HepG2 (cell line): ENCODE measurements around the gene IRGQ. TPM values are rescaled to one million over a fixed set of nuclear protein-coding genes. Genes with fewer than 3 reads are reported as not detected.

Experiments used
- ATAC-seq: fragments of 200-7000 bp; cut with Tn5 transposase; 3 replicates; pipeline ENCODE4 v1.9.1; 2020; ENCODE audit warnings: mild to moderate bottlenecking, moderate library complexity
- BruUV-seq: library from RNA; stranded (reverse); fragments of 400-500 nt; replicated peaks from 2 replicates; lab custom pipeline; 2021; lab: Mats Ljungman, UMichigan
- CTCF ChIA-PET: fragments of 300-600 bp; formaldehyde crosslinking; extraction: SDS; loops from one replicate; lab custom pipeline; 2021; ENCODE audit warnings: low total read pairs, inconsistent platforms, low intra/inter-chr PET ratio; lab: Yijun Ruan, JAX
- POLR2A ChIA-PET: fragments of 350-600 bp; sonication (Branson Sonifier 250); formaldehyde crosslinking; loops from one replicate; lab custom pipeline; 2020; ENCODE audit warnings: antibody characterized with exemption, inconsistent platforms; lab: Yijun Ruan, JAX
- DNase-seq: peaks from one replicate; pipeline ENCODE4 v3.0.0-alpha.2; 2015; ENCODE audit warnings: low spot score
- FAIRE-seq: peaks from 3 replicates; lab custom pipeline; 2011; peaks lifted over from hg19 to GRCh38; lab: Jason Lieb, UNC
- H2AFZ ChIP-seq: one replicate; pipeline ENCODE4 v1.6.1; 2011; ENCODE audit warnings: low read length, inconsistent platforms
- H3K27ac ChIP-seq: fragments of 300-600 bp; 3 replicates; pipeline ENCODE4 v1.8.0; 2011; ENCODE audit warnings: mixed run types, mild to moderate bottlenecking, mixed read lengths, low read length, inconsistent platforms; ENCODE audit not compliant: insufficient read depth; ENCODE audit errors: extremely low read length
- H3K27me3 ChIP-seq, 2 experiments: fragments of 200-600 bp in 1 of 2; 2 replicates in 1 of 2; 3 replicates in 1 of 2; pipeline versions ENCODE4 v1.6.0 to v1.8.0; 2011; ENCODE audit warnings: low read length in 2 of 2, mild to moderate bottlenecking in 2 of 2, moderate library complexity in 2 of 2, inconsistent platforms in 1 of 2; ENCODE audit not compliant: insufficient read depth in 2 of 2, control insufficient read depth in 1 of 2
- H3K36me3 ChIP-seq, 2 experiments: fragments of 200-600 bp in 1 of 2; replicated peaks in 1 of 2; 2 replicates in 1 of 2; 3 replicates in 1 of 2; pipeline versions ENCODE4 v1.5.1 to v1.8.0; 2011; ENCODE audit warnings: low read length in 2 of 2, inconsistent platforms in 1 of 2; ENCODE audit not compliant: insufficient read depth in 2 of 2, control insufficient read depth in 1 of 2
- H3K4me1 ChIP-seq: 2 replicates; pipeline ENCODE4 v1.5.1; 2012; ENCODE audit warnings: low read length, inconsistent platforms; ENCODE audit not compliant: insufficient read depth
- H3K4me2 ChIP-seq: 2 replicates; pipeline ENCODE4 v1.6.0; 2011; ENCODE audit warnings: low read depth, low read length, inconsistent platforms
- H3K4me3 ChIP-seq, 3 experiments: fragments of 200-600 bp in 1 of 3; sonication (generic), shearing (Covaris generic) in 1 of 3; replicated peaks in 1 of 3; 2 replicates each; pipeline ENCODE4 v1.5.1; 2011 to 2016; ENCODE audit warnings: low read length in 3 of 3, inconsistent platforms in 2 of 3, low read depth in 2 of 3, mild to moderate bottlenecking in 2 of 3, control low read depth in 1 of 3, mixed read lengths in 1 of 3; ENCODE audit not compliant: insufficient read depth in 1 of 3
- H3K79me2 ChIP-seq: one replicate; pipeline ENCODE4 v1.6.1; 2011; ENCODE audit warnings: low read length, inconsistent platforms; ENCODE audit not compliant: insufficient read depth
- H3K9ac ChIP-seq: 2 replicates; pipeline ENCODE4 v1.6.0; 2011; ENCODE audit warnings: mild to moderate bottlenecking, low read depth, low read length, inconsistent platforms; ENCODE audit not compliant: insufficient read depth
- H3K9me3 ChIP-seq: 2 replicates; pipeline ENCODE4 v1.5.1; 2012; ENCODE audit warnings: mild to moderate bottlenecking, low read length
- H4K20me1 ChIP-seq: 2 replicates; pipeline ENCODE4 v1.6.0; 2011; ENCODE audit warnings: inconsistent platforms, mild to moderate bottlenecking, low read length, moderate library complexity; ENCODE audit not compliant: insufficient read depth
- NCOA1 ChIP-seq: sonication (generic); formaldehyde crosslinking; IDR thresholded peaks from 2 replicates; pipeline ENCODE4 v1.9.0; 2021; ENCODE audit warnings: missing genetic modification reagents
- ONECUT2 ChIP-seq: sonication (generic); formaldehyde crosslinking; IDR thresholded peaks from 2 replicates; pipeline ENCODE4 v1.4.0; 2020; ENCODE audit warnings: missing genetic modification reagents
- PTBP1 ChIP-seq: fragments of 200-400 bp; formaldehyde crosslinking; IDR thresholded peaks from 2 replicates; pipeline ENCODE4 v1.6.1; 2018; ENCODE audit warnings: low read length, low read depth; ENCODE audit not compliant: poor library complexity, severe bottlenecking
- TP53 ChIP-seq: sonication (generic); formaldehyde crosslinking; conservative IDR thresholded peaks from 2 replicates; pipeline ENCODE4 v1.4.0; 2020; ENCODE audit warnings: missing genetic modification reagents
- ZNF619 ChIP-seq: sonication (generic); formaldehyde crosslinking; IDR thresholded peaks from 2 replicates; pipeline ENCODE4 v1.4.0; 2020; ENCODE audit warnings: mild to moderate bottlenecking, missing genetic modification reagents
- ZNF878 ChIP-seq: sonication (generic); formaldehyde crosslinking; IDR thresholded peaks from 2 replicates; pipeline ENCODE4 v1.8.1; 2023; ENCODE audit warnings: mild to moderate bottlenecking, missing genetic modification reagents, moderate library complexity
- WGBS: methylation state at CpG from one replicate; pipeline ENCODE4 v1.1.6; 2017; ENCODE audit warnings: low lambda C conversion rate; 5-methylcytosine and 5-hydroxymethylcytosine counted together
- in situ Hi-C: cut with HindIII; loops from 2 replicates; pipeline ENCODE4 v1.10.0; 2017; ENCODE audit warnings: low pct_unique_long_range_greater_than_20kb; ENCODE audit not compliant: extremely low pct_ligation_motif_present
- intact Hi-C: fragments of 100-400 bp; cut with micrococcal nuclease; formaldehyde crosslinking; loops from one replicate; pipeline ENCODE4 v1.10.0; 2022; ENCODE audit not compliant: unreplicated experiment
- polyA plus RNA-seq, 8 experiments: library from polyadenylated mRNA; depleted of rRNA in 3 of 8; stranded (reverse) in 7 of 8; unstranded in 1 of 8; fragments of >200 nt; fragmentation: Illumina TruSeq in 4 of 8; extraction: Trizol in 4 of 8; gene quantifications; 2 replicates each; pipeline versions ENCODE4 v1.2.1 to v1.2.3, GENCODE V29; 2011 to 2016; ENCODE audit warnings: low read depth in 4 of 8, missing spikeins in 1 of 8, mixed read lengths in 1 of 8; ENCODE audit not compliant: insufficient read depth in 1 of 8
- total RNA-seq, 5 experiments: library from RNA; depleted of rRNA; stranded (reverse); fragments of >200 nt; fragmentation: Illumina TruSeq; extraction: Trizol; gene quantifications; 2 replicates each; pipeline ENCODE4 v1.2.3, GENCODE V29; 2016; ENCODE audit warnings: low read depth in 1 of 5
- TF ChIP-seq, protein P1 (sequence below): sonication (generic); formaldehyde crosslinking; IDR thresholded peaks from 2 replicates; pipeline ENCODE4 v1.4.0; 2020; ENCODE audit warnings: missing genetic modification reagents, borderline replicate concordance
- TF ChIP-seq, protein P2 (sequence below): sonication (generic); formaldehyde crosslinking; IDR thresholded peaks from one replicate; pipeline ENCODE4 v1.5.1; 2020; ENCODE audit warnings: mild to moderate bottlenecking, missing genetic modification reagents; ENCODE audit errors: not compliant biosample characterization
- TF ChIP-seq, protein P3 (sequence below): sonication (generic); formaldehyde crosslinking; IDR thresholded peaks from 2 replicates; pipeline ENCODE4 v1.5.1; 2020; ENCODE audit warnings: mild to moderate bottlenecking, moderate library complexity, missing genetic modification reagents
- TF ChIP-seq, protein P4 (sequence below): sonication (generic); formaldehyde crosslinking; IDR thresholded peaks from 2 replicates; pipeline ENCODE4 v1.4.0; 2020; ENCODE audit warnings: mild to moderate bottlenecking, low read depth, missing genetic modification reagents

IRGQ gene
- total and polyA plus RNA-seq, 2 of the 13 experiments (the other 11 are each of a cell fraction or from before 2014, with no cell fraction given), result 11.6 to 12.4 TPM

DNA sequence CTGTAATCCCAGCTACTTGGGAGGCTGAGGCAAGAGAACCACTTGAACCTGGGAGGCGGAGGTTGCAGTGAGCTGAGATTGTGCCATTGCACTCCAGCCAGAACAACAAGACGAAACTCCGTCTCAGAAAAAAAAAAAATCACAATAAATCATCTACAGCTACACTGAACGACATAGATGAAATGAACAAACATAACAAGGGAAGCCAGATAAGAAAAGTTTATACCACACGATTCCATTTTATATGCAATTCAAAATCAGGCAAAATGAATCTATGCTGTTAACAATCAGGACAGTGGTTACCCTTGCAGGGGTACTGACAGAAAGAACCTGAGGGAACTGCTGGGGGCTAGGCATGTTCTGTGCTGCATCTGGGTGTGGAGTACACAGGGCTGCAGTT lies 26.3 kb downstream of the IRGQ start:
- Histone ChIP-seq H3K4me1 (peaks cover 9% of the 10 kb centered on the region; the same call in 1 of the 2 replicates), H3K27me3 (no peaks in the 10 kb centered on the region; a peak in 1 of 5 replicates), H3K9me3 (no peaks in the 10 kb centered on the region), H4K20me1 (no peaks in the 10 kb centered on the region), H3K79me2 (peaks cover 3% of the 10 kb centered on the region), H3K4me2 (no peak overlapping the region), H3K4me3 (no peak overlapping the region), H2AFZ (no peak overlapping the region), H3K9ac (no peak overlapping the region), H3K27ac (no peak overlapping the region), H3K36me3 (peaks cover 1 to 4% of the 10 kb centered on the region in 2 experiments; a peak in 2 of 5 replicates)
- no TSS peak for BruUV-seq
- DNase-seq (no peak), ATAC-seq (no peak), FAIRE-seq (no peak)
- 97% methylated on average over 5 of the region's 5 CpGs for WGBS
- TF ChIP-seq ONECUT2 (no peak), PTBP1 (no peak), ZNF878 (CRISPR knock-in tag) (no peak), ZNF619 (CRISPR knock-in tag) (no peak), TP53 (CRISPR knock-in tag) (no peak), NCOA1 (no peak)
- TF ChIP-seq, protein P1, sequence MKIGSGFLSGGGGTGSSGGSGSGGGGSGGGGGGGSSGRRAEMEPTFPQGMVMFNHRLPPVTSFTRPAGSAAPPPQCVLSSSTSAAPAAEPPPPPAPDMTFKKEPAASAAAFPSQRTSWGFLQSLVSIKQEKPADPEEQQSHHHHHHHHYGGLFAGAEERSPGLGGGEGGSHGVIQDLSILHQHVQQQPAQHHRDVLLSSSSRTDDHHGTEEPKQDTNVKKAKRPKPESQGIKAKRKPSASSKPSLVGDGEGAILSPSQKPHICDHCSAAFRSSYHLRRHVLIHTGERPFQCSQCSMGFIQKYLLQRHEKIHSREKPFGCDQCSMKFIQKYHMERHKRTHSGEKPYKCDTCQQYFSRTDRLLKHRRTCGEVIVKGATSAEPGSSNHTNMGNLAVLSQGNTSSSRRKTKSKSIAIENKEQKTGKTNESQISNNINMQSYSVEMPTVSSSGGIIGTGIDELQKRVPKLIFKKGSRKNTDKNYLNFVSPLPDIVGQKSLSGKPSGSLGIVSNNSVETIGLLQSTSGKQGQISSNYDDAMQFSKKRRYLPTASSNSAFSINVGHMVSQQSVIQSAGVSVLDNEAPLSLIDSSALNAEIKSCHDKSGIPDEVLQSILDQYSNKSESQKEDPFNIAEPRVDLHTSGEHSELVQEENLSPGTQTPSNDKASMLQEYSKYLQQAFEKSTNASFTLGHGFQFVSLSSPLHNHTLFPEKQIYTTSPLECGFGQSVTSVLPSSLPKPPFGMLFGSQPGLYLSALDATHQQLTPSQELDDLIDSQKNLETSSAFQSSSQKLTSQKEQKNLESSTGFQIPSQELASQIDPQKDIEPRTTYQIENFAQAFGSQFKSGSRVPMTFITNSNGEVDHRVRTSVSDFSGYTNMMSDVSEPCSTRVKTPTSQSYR (CRISPR knock-in tag), result no peak
- TF ChIP-seq, protein P2, sequence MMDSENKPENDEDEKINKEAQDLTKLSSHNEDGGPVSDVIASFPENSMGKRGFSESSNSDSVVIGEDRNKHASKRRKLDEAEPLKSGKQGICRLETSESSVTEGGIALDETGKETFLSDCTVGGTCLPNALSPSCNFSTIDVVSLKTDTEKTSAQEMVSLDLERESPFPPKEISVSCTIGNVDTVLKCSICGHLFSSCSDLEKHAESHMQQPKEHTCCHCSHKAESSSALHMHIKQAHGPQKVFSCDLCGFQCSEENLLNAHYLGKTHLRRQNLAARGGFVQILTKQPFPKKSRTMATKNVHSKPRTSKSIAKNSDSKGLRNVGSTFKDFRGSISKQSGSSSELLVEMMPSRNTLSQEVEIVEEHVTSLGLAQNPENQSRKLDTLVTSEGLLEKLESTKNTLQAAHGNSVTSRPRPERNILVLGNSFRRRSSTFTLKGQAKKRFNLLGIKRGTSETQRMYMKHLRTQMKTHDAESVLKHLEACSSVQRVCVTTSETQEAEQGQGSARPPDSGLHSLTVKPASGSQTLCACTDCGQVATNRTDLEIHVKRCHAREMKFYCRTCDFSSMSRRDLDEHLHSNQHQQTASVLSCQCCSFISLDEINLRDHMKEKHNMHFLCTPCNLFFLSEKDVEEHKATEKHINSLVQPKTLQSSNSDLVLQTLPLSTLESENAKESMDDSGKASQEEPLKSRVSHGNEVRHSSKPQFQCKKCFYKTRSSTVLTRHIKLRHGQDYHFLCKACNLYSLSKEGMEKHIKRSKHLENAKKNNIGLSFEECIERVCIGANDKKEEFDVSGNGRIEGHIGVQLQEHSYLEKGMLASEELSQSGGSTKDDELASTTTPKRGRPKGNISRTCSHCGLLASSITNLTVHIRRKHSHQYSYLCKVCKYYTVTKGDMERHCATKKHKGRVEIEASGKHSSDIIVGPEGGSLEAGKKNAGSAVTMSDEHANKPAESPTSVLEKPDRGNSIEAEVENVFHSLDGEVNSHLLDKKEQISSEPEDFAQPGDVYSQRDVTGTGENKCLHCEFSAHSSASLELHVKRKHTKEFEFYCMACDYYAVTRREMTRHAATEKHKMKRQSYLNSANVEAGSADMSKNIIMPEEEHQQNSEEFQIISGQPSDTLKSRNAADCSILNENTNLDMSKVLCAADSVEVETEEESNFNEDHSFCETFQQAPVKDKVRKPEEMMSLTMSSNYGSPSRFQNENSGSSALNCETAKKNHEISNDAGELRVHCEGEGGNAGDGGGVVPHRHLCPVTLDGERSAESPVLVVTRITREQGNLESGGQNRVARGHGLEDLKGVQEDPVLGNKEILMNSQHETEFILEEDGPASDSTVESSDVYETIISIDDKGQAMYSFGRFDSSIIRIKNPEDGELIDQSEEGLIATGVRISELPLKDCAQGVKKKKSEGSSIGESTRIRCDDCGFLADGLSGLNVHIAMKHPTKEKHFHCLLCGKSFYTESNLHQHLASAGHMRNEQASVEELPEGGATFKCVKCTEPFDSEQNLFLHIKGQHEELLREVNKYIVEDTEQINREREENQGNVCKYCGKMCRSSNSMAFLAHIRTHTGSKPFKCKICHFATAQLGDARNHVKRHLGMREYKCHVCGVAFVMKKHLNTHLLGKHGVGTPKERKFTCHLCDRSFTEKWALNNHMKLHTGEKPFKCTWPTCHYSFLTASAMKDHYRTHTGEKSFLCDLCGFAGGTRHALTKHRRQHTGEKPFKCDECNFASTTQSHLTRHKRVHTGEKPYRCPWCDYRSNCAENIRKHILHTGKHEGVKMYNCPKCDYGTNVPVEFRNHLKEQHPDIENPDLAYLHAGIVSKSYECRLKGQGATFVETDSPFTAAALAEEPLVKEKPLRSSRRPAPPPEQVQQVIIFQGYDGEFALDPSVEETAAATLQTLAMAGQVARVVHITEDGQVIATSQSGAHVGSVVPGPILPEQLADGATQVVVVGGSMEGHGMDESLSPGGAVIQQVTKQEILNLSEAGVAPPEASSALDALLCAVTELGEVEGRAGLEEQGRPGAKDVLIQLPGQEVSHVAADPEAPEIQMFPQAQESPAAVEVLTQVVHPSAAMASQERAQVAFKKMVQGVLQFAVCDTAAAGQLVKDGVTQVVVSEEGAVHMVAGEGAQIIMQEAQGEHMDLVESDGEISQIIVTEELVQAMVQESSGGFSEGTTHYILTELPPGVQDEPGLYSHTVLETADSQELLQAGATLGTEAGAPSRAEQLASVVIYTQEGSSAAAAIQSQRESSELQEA (CRISPR knock-in tag), result no peak
- TF ChIP-seq, protein P3, sequence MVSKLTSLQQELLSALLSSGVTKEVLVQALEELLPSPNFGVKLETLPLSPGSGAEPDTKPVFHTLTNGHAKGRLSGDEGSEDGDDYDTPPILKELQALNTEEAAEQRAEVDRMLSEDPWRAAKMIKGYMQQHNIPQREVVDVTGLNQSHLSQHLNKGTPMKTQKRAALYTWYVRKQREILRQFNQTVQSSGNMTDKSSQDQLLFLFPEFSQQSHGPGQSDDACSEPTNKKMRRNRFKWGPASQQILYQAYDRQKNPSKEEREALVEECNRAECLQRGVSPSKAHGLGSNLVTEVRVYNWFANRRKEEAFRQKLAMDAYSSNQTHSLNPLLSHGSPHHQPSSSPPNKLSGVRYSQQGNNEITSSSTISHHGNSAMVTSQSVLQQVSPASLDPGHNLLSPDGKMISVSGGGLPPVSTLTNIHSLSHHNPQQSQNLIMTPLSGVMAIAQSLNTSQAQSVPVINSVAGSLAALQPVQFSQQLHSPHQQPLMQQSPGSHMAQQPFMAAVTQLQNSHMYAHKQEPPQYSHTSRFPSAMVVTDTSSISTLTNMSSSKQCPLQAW, result no peak
- TF ChIP-seq, protein P4, sequence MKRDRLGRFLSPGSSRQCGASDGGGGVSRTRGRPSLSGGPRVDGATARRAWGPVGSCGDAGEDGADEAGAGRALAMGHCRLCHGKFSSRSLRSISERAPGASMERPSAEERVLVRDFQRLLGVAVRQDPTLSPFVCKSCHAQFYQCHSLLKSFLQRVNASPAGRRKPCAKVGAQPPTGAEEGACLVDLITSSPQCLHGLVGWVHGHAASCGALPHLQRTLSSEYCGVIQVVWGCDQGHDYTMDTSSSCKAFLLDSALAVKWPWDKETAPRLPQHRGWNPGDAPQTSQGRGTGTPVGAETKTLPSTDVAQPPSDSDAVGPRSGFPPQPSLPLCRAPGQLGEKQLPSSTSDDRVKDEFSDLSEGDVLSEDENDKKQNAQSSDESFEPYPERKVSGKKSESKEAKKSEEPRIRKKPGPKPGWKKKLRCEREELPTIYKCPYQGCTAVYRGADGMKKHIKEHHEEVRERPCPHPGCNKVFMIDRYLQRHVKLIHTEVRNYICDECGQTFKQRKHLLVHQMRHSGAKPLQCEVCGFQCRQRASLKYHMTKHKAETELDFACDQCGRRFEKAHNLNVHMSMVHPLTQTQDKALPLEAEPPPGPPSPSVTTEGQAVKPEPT (CRISPR knock-in tag), result no peak
- intact Hi-C loops, result no loop called here
- POLR2A ChIA-PET, result no interaction called here
- in situ Hi-C loops, result no loop called here
- CTCF ChIA-PET, result no interaction called here
